Measurements from ENCODE around the gene WDR43. TPM values are rescaled to one million over a fixed set of nuclear protein-coding genes. Genes with fewer than 3 reads are reported as not detected.
A peak's percentile ranks its signal among the peaks of the same experiment; 100 is the strongest.

The WDR43 gene
- total and polyA plus RNA-seq, 7 experiments from 2014 or later, result 44.4 to 75.0 (median 60.4) TPM

- H3K9me3 ChIP-seq (ENCODE audit: control insufficient read depth in 2 of 3, low read length in 3 of 3), result no peaks in the 10 kb centered on the region
- intact Hi-C loops (cut with micrococcal nuclease), result loop anchor here (1.0 to 10.0 kb wide), 9 partner anchors 24 to 476 kb away; partner anchors contain the start of genes PPP1CB (in 2 of the 2), SPDYA (in 2 of the 2), WDR43 (in 2 of the 2) and FOSL2 (in 1 of the 2)
- H3K36me3 Mint-ChIP-seq, result peaks cover 0 to 9% (median 2%) of the 10 kb centered on the region in 5 donors
- ChIA-PET CTCF (interaction anchor here (0.6 to 1.3 kb wide), 4 partner anchors 25 to 340 kb away, joined by 3 to 4 read pairs (median 3); no protein-coding TSS in a partner anchor), POLR2A (interaction anchor here (0.5 to 7.3 kb wide), 23 partner anchors 9 to 331 kb away, joined by 3 to 93 read pairs (median 4); partner anchors contain the start of genes CLIP4, PPP1CB and WDR43)
- H3K4me1 Mint-ChIP-seq, result peaks cover 22 to 48% (median 37%) of the 10 kb centered on the region in 7 donors
- H3K27ac Mint-ChIP-seq, result peak within 1 kb of the TSS; percentile 95 to 100 (median 98)
- no peaks in the 10 kb centered on the region for H3K27me3 ChIP-seq (ENCODE audit: control insufficient read depth in 2 of 2, insufficient read depth in 2 of 2, low read length in 2 of 2)
- DNase-seq, result peak; percentile 94 to 97 (median 95)
- peak within 1 kb of the TSS; percentile 96 for H3K4me3 ChIP-seq (ENCODE audit: low read length)
- H3K4me1 ChIP-seq (ENCODE audit: control insufficient read depth in 2 of 2, insufficient read depth in 2 of 2, low read length in 2 of 2), result peaks cover 19 to 22% of the 10 kb centered on the region in 2 donors
- H3K9me3 Mint-ChIP-seq, result no peaks in the 10 kb centered on the region
- peaks cover 0 to 6% (median 2%) of the 10 kb centered on the region in 5 donors for H3K27me3 Mint-ChIP-seq
- H3K36me3 ChIP-seq (ENCODE audit: control insufficient read depth in 2 of 3, insufficient read depth in 3 of 3, low read length in 3 of 3), result peaks cover 0 to 4% (median 0%) of the 10 kb centered on the region in 3 experiments
- peak within 1 kb of the TSS; percentile 87 for H3K27ac ChIP-seq (ENCODE audit: low read depth, low read length)
- H3K4me3 Mint-ChIP-seq, result peak within 1 kb of the TSS; percentile 90 to 98 (median 96)
- ATAC-seq, result peak; percentile 98
Measured at GRCh38 chr2:28870146-28870891, 24.1 kb upstream of the WDR43 start, which contains the start of gene TRMT61B. TRMT61B (minus strand) TSS chr2:28870309; CDS start chr2:28870277, 32 bp downstream.

- no peaks in the 10 kb centered on the region for H3K9me3 ChIP-seq (ENCODE audit: control insufficient read depth in 2 of 3, low read length in 3 of 3)
- H3K27me3 ChIP-seq (ENCODE audit: control insufficient read depth in 2 of 2, insufficient read depth in 2 of 2, low read length in 2 of 2), result no peaks in the 10 kb centered on the region
- DNase-seq (no peak), ATAC-seq (no peak)
- peaks cover 5 to 18% (median 12%) of the 10 kb centered on the region in 5 donors for H3K27me3 Mint-ChIP-seq
- H3K4me3 Mint-ChIP-seq, result peak overlapping the region in 5 of 10 donors; percentile 8 to 98 (median 94)
- CTCF ChIA-PET, result no interaction called here
- intact Hi-C loops (cut with micrococcal nuclease), result loop anchor here (2.0 to 10.0 kb wide), 3 partner anchors 121 to 477 kb away; partner anchors contain the start of genes FOSL2 (in 1 of the 2) and PPP1CB (in 1 of the 2)
- H3K4me1 Mint-ChIP-seq, result peaks cover 16 to 36% (median 30%) of the 10 kb centered on the region in 7 donors
- peak overlapping the region in 1 of 9 donors; percentile 100 for H3K27ac Mint-ChIP-seq
- H3K27ac ChIP-seq (ENCODE audit: low read depth, low read length), result no peak overlapping the region
- peaks cover 0 to 4% (median 0%) of the 10 kb centered on the region in 3 experiments for H3K36me3 ChIP-seq (ENCODE audit: control insufficient read depth in 2 of 3, insufficient read depth in 3 of 3, low read length in 3 of 3)
- H3K4me3 ChIP-seq (ENCODE audit: low read length), result no peak overlapping the region
- peaks cover 0 to 8% (median 2%) of the 10 kb centered on the region in 5 donors for H3K36me3 Mint-ChIP-seq
- POLR2A ChIA-PET, result interaction anchor here (0.6 to 7.3 kb wide), 4 partner anchors 17 to 244 kb away, joined by 3 to 93 read pairs (median 10); partner anchors contain the start of genes CLIP4 and WDR43
- no peaks in the 10 kb centered on the region for H3K9me3 Mint-ChIP-seq
- peaks cover 19 to 22% of the 10 kb centered on the region in 2 donors for H3K4me1 ChIP-seq (ENCODE audit: control insufficient read depth in 2 of 2, insufficient read depth in 2 of 2, low read length in 2 of 2)
Measured at GRCh38 chr2:28871620-28872019, 22.8 kb upstream of the WDR43 start.

- Mint-ChIP-seq H3K27ac (no peak overlapping the region), H3K36me3 (peaks cover 0 to 4% (median 0%) of the 10 kb centered on the region in 5 donors), H3K4me3 (no peak overlapping the region), H3K27me3 (peaks cover 14 to 33% (median 30%) of the 10 kb centered on the region in 5 donors), H3K9me3 (peaks cover 0 to 2% (median 0%) of the 10 kb centered on the region in 11 donors), H3K4me1 (no peaks in the 10 kb centered on the region)
- Histone ChIP-seq H3K4me3 (ENCODE audit: low read length) (no peak overlapping the region), H3K4me1 (ENCODE audit: control insufficient read depth in 2 of 2, insufficient read depth in 2 of 2, low read length in 2 of 2) (no peaks in the 10 kb centered on the region), H3K36me3 (ENCODE audit: control insufficient read depth in 2 of 3, insufficient read depth in 3 of 3, low read length in 3 of 3) (no peaks in the 10 kb centered on the region), H3K9me3 (ENCODE audit: control insufficient read depth in 2 of 3, low read length in 3 of 3) (no peaks in the 10 kb centered on the region), H3K27me3 (ENCODE audit: control insufficient read depth in 2 of 2, insufficient read depth in 2 of 2, low read length in 2 of 2) (no peaks in the 10 kb centered on the region), H3K27ac (ENCODE audit: low read depth, low read length) (no peak overlapping the region)
- ChIA-PET CTCF (no interaction called here), POLR2A (interaction anchor here (0.6 kb wide), 1 partner anchor 10 kb away, joined by 3 read pairs; the partner anchor contains the start of gene TRMT61B)
- DNase-seq (no peak), ATAC-seq (no peak)
- intact Hi-C loops (cut with micrococcal nuclease), result no loop called here
Measured at GRCh38 chr2:28880193-28880592, 14.3 kb upstream of the WDR43 start.

GRCh38 chr2:28893488-28893887, 979 bp upstream of the WDR43 start:
- H3K27ac Mint-ChIP-seq, result peak overlapping the region in 3 of 9 donors; percentile 24 to 55 (median 49)
- peak overlapping the region in 3 of 10 donors; percentile 12 to 67 (median 53) for H3K4me3 Mint-ChIP-seq
- H3K4me1 Mint-ChIP-seq, result peaks cover 26 to 38% (median 31%) of the 10 kb centered on the region in 7 donors
- POLR2A ChIA-PET, result interaction anchor here (0.7 to 4.2 kb wide), 3 partner anchors 12 to 86 kb away, joined by 3 to 93 read pairs (median 5); partner anchors contain the start of gene TRMT61B
- peaks cover 0 to 7% (median 0%) of the 10 kb centered on the region in 5 donors for H3K27me3 Mint-ChIP-seq
- Histone ChIP-seq H3K27me3 (ENCODE audit: control insufficient read depth in 2 of 2, insufficient read depth in 2 of 2, low read length in 2 of 2) (no peaks in the 10 kb centered on the region), H3K36me3 (ENCODE audit: control insufficient read depth in 2 of 3, insufficient read depth in 3 of 3, low read length in 3 of 3) (no peaks in the 10 kb centered on the region), H3K9me3 (ENCODE audit: control insufficient read depth in 2 of 3, low read length in 3 of 3) (no peaks in the 10 kb centered on the region), H3K27ac (ENCODE audit: low read depth, low read length) (no peak overlapping the region), H3K4me3 (ENCODE audit: low read length) (no peak overlapping the region), H3K4me1 (ENCODE audit: control insufficient read depth in 2 of 2, insufficient read depth in 2 of 2, low read length in 2 of 2) (peaks cover 24 to 28% of the 10 kb centered on the region in 2 donors)
- DNase-seq (no peak), ATAC-seq (no peak)
- CTCF ChIA-PET, result no interaction called here
- intact Hi-C loops (cut with micrococcal nuclease), result loop anchor here (10.0 kb wide), 6 partner anchors 69 to 1251 kb away; partner anchors contain the start of genes BABAM2 (in 1 of the 2), CLIP4 (in 1 of the 2), RBKS (in 1 of the 2) and YPEL5 (in 1 of the 2)
- peaks cover 0 to 4% (median 0%) of the 10 kb centered on the region in 5 donors for H3K36me3 Mint-ChIP-seq
- peaks cover 0 to 5% (median 0%) of the 10 kb centered on the region in 11 donors for H3K9me3 Mint-ChIP-seq

GRCh38 chr2:28895189-28895893, 874 bp downstream of the WDR43 start:
- peak overlapping the region; percentile 90 to 99 (median 98) for H3K4me3 Mint-ChIP-seq
- H3K27me3 Mint-ChIP-seq, result no peaks in the 10 kb centered on the region
- CTCF ChIA-PET, result interaction anchor here (0.5 to 1.2 kb wide), 5 partner anchors 25 to 328 kb away, joined by 3 to 7 read pairs (median 3); partner anchors contain the start of gene TRMT61B
- Histone ChIP-seq H3K36me3 (ENCODE audit: control insufficient read depth in 2 of 3, insufficient read depth in 3 of 3, low read length in 3 of 3) (no peaks in the 10 kb centered on the region), H3K4me3 (ENCODE audit: low read length) (peak overlapping the region; percentile 88), H3K27me3 (ENCODE audit: control insufficient read depth in 2 of 2, insufficient read depth in 2 of 2, low read length in 2 of 2) (no peaks in the 10 kb centered on the region), H3K4me1 (ENCODE audit: control insufficient read depth in 2 of 2, insufficient read depth in 2 of 2, low read length in 2 of 2) (peaks cover 28% of the 10 kb centered on the region in 2 donors), H3K27ac (ENCODE audit: low read depth, low read length) (peak overlapping the region; percentile 78), H3K9me3 (ENCODE audit: control insufficient read depth in 2 of 3, low read length in 3 of 3) (no peaks in the 10 kb centered on the region)
- intact Hi-C loops (cut with micrococcal nuclease), result loop anchor here (1.0 to 10.0 kb wide), 8 partner anchors 71 to 1251 kb away; partner anchors contain the start of genes YPEL5 (in 2 of the 2), BABAM2 (in 1 of the 2), CLIP4 (in 1 of the 2) and RBKS (in 1 of the 2)
- ATAC-seq (no peak), DNase-seq (peak in 6 of 9 donors; percentile 15 to 55 (median 24))
- peaks cover 0 to 4% (median 0%) of the 10 kb centered on the region in 5 donors for H3K36me3 Mint-ChIP-seq
- H3K27ac Mint-ChIP-seq, result peak overlapping the region; percentile 89 to 99 (median 94)
- peaks cover 0 to 5% (median 0%) of the 10 kb centered on the region in 11 donors for H3K9me3 Mint-ChIP-seq
- H3K4me1 Mint-ChIP-seq, result peaks cover 31 to 55% (median 49%) of the 10 kb centered on the region in 7 donors
- POLR2A ChIA-PET, result interaction anchor here (0.5 to 4.2 kb wide), 8 partner anchors 9 to 213 kb away, joined by 3 to 93 read pairs (median 4); partner anchors contain the start of gene TRMT61B
